Activated CD4-positive, alpha-beta memory T cell treated with anti-CD3 and anti-CD28 coated beads for 36 hours (primary cell): ENCODE measurements around the gene GSC2. TPM values are rescaled to one million over a fixed set of nuclear protein-coding genes. Genes with fewer than 3 reads are reported as not detected.

Source experiments
- CTCF ChIA-PET: fragments of 350-600 bp; sonication (Branson Sonifier 250); formaldehyde crosslinking; loops from one replicate; lab custom pipeline; 2021; ENCODE audit warnings: antibody characterized with exemption, inconsistent platforms; lab: Charles Lee
- POLR2A ChIA-PET: fragments of 350-600 bp; sonication (Branson Sonifier 250); formaldehyde crosslinking; loops from one replicate; lab custom pipeline; 2021; ENCODE audit warnings: antibody characterized with exemption; lab: Charles Lee
- DNase-seq: peaks from one replicate; pipeline ENCODE4 v3.0.0-alpha.2; 2020
- H3K27ac Mint-ChIP-seq: one replicate; pipeline ENCODE4 v1.8.0; 2021; ENCODE audit warnings: mixed read lengths
- H3K27me3 Mint-ChIP-seq: one replicate; pipeline ENCODE4 v1.8.0; 2021; ENCODE audit warnings: mixed read lengths
- H3K36me3 Mint-ChIP-seq: one replicate; pipeline ENCODE4 v1.8.0; 2021; ENCODE audit warnings: mixed read lengths
- H3K4me1 Mint-ChIP-seq: one replicate; pipeline ENCODE4 v1.8.0; 2021; ENCODE audit warnings: low read depth, mixed read lengths
- H3K4me3 Mint-ChIP-seq: one replicate; pipeline ENCODE4 v1.8.0; 2021; ENCODE audit warnings: mild to moderate bottlenecking, mixed read lengths
- H3K9me3 Mint-ChIP-seq: one replicate; pipeline ENCODE4 v1.8.0; 2021; ENCODE audit warnings: mixed read lengths
- intact Hi-C: fragments of 100-400 bp; cut with micrococcal nuclease; formaldehyde crosslinking; loops from one replicate; pipeline ENCODE4 v1.15.1; 2023
- total RNA-seq, 2 experiments: library from RNA; stranded (reverse); gene quantifications; one replicate each; pipeline ENCODE4 v1.2.3, GENCODE V29; 2021

Gene GSC2
- total RNA-seq, 2 experiments from 2014 or later = not detected

GRCh38 chr22:19176175-19176643, 26.1 kb upstream of the GSC2 start:
- Mint-ChIP-seq H3K4me1 (peaks cover 34% of the 10 kb centered on the region), H3K4me3 (no peak overlapping the region), H3K9me3 (no peaks in the 10 kb centered on the region), H3K27me3 (no peaks in the 10 kb centered on the region), H3K27ac (no peak overlapping the region), H3K36me3 (no peaks in the 10 kb centered on the region)
- no peak for DNase-seq
- CTCF ChIA-PET = interaction anchor here (0.5 to 4.2 kb wide), 2 partner anchors 30 to 188 kb away, joined by 3 to 22 read pairs; partner anchors contain the start of gene ESS2
- intact Hi-C loops = loop anchor here (5.0 kb wide), 1 partner anchor 69 kb away; no protein-coding TSS in a partner anchor
- POLR2A ChIA-PET = no interaction called here

- intact Hi-C loops = loop anchor here (5.0 kb wide), 1 partner anchor 68 kb away; no protein-coding TSS in a partner anchor
- no peaks in the 10 kb centered on the region for H3K27me3 Mint-ChIP-seq
- no peaks in the 10 kb centered on the region for H3K36me3 Mint-ChIP-seq
- CTCF ChIA-PET = no interaction called here
- POLR2A ChIA-PET = no interaction called here
- peak overlapping the region; percentile 20 for H3K4me3 Mint-ChIP-seq
- no peaks in the 10 kb centered on the region for H3K9me3 Mint-ChIP-seq
- H3K27ac Mint-ChIP-seq = no peak overlapping the region
- no peak for DNase-seq
- H3K4me1 Mint-ChIP-seq = peaks cover 34% of the 10 kb centered on the region
Measured at GRCh38 chr22:19175602-19176174, 25.6 kb upstream of the GSC2 start.

- ChIA-PET POLR2A (interaction anchor here (0.9 kb wide), 1 partner anchor 31 kb away, joined by 4 read pairs; the partner anchor contains the start of gene ESS2), CTCF (no interaction called here)
- Mint-ChIP-seq H3K4me3 (no peak overlapping the region), H3K9me3 (no peaks in the 10 kb centered on the region), H3K4me1 (peaks cover 40% of the 10 kb centered on the region), H3K27ac (no peak overlapping the region), H3K27me3 (peaks cover 4% of the 10 kb centered on the region), H3K36me3 (no peaks in the 10 kb centered on the region)
- no peak for DNase-seq
- intact Hi-C loops = loop anchor here (5.0 kb wide), 1 partner anchor 68 kb away; no protein-coding TSS in a partner anchor
Measured at GRCh38 chr22:19175026-19175601, 25.0 kb upstream of the GSC2 start.

- Mint-ChIP-seq H3K27me3 (peaks cover 7% of the 10 kb centered on the region), H3K4me3 (no peak overlapping the region), H3K9me3 (no peaks in the 10 kb centered on the region), H3K27ac (no peak overlapping the region), H3K4me1 (peaks cover 43% of the 10 kb centered on the region), H3K36me3 (no peaks in the 10 kb centered on the region)
- no peak for DNase-seq
- POLR2A ChIA-PET = interaction anchor here (0.9 to 1.0 kb wide), 2 partner anchors 27 to 30 kb away, joined by 3 to 4 read pairs; partner anchors contain the start of gene ESS2
- CTCF ChIA-PET = interaction anchor here (1.1 kb wide), 1 partner anchor 30 kb away, joined by 3 read pairs; the partner anchor contains the start of gene ESS2
- intact Hi-C loops = loop anchor here (5.0 kb wide), 1 partner anchor 67 kb away; no protein-coding TSS in a partner anchor
Measured at GRCh38 chr22:19174106-19175025, 24.3 kb upstream of the GSC2 start.

GRCh38 chr22:19173047-19174035, 23.2 kb upstream of the GSC2 start:
- no peak for DNase-seq
- Mint-ChIP-seq H3K9me3 (no peaks in the 10 kb centered on the region), H3K4me1 (peaks cover 45% of the 10 kb centered on the region), H3K27ac (peak overlapping the region; percentile 82), H3K4me3 (peak overlapping the region; percentile 82), H3K27me3 (peaks cover 15% of the 10 kb centered on the region), H3K36me3 (no peaks in the 10 kb centered on the region)
- ChIA-PET POLR2A (interaction anchor here (1.0 kb wide), 1 partner anchor 26 kb away, joined by 3 read pairs; no protein-coding TSS in a partner anchor), CTCF (interaction anchor here (1.1 kb wide), 1 partner anchor 29 kb away, joined by 3 read pairs; the partner anchor contains the start of gene ESS2)
- intact Hi-C loops = no loop called here

- H3K4me1 Mint-ChIP-seq = peaks cover 45% of the 10 kb centered on the region
- ChIA-PET CTCF (no interaction called here), POLR2A (no interaction called here)
- peak overlapping the region; percentile 82 for H3K4me3 Mint-ChIP-seq
- no peaks in the 10 kb centered on the region for H3K9me3 Mint-ChIP-seq
- H3K36me3 Mint-ChIP-seq = no peaks in the 10 kb centered on the region
- H3K27me3 Mint-ChIP-seq = peaks cover 20% of the 10 kb centered on the region
- peak overlapping the region; percentile 82 for H3K27ac Mint-ChIP-seq
- DNase-seq = no peak
- intact Hi-C loops = no loop called here
Measured at GRCh38 chr22:19172213-19173046, 22.3 kb upstream of the GSC2 start.

GRCh38 chr22:19169947-19170318, 19.8 kb upstream of the GSC2 start:
- ChIA-PET CTCF (interaction anchor here (1.9 kb wide), 1 partner anchor 9 kb away, joined by 6 read pairs; the partner anchor contains the start of gene SLC25A1), POLR2A (interaction anchor here (0.6 kb wide), 1 partner anchor 93 kb away, joined by 3 read pairs; no protein-coding TSS in a partner anchor)
- no peaks in the 10 kb centered on the region for H3K9me3 Mint-ChIP-seq
- no peak for DNase-seq
- H3K36me3 Mint-ChIP-seq = no peaks in the 10 kb centered on the region
- peaks cover 35% of the 10 kb centered on the region for H3K4me1 Mint-ChIP-seq
- no peak overlapping the region for H3K27ac Mint-ChIP-seq
- H3K4me3 Mint-ChIP-seq = peak overlapping the region; percentile 82
- intact Hi-C loops = no loop called here
- H3K27me3 Mint-ChIP-seq = peaks cover 27% of the 10 kb centered on the region

GRCh38 chr22:19169002-19169946, 19.2 kb upstream of the GSC2 start:
- Mint-ChIP-seq H3K27me3 (peaks cover 29% of the 10 kb centered on the region), H3K4me1 (peaks cover 35% of the 10 kb centered on the region), H3K36me3 (no peaks in the 10 kb centered on the region), H3K27ac (no peak overlapping the region), H3K9me3 (no peaks in the 10 kb centered on the region), H3K4me3 (peak overlapping the region; percentile 29)
- ChIA-PET CTCF (interaction anchor here (1.9 kb wide), 1 partner anchor 10 kb away, joined by 6 read pairs; the partner anchor contains the start of gene SLC25A1), POLR2A (interaction anchor here (0.6 kb wide), 1 partner anchor 94 kb away, joined by 3 read pairs; no protein-coding TSS in a partner anchor)
- intact Hi-C loops = no loop called here
- DNase-seq = no peak

GRCh38 chr22:19168088-19168890, 18.2 kb upstream of the GSC2 start:
- Mint-ChIP-seq H3K36me3 (no peaks in the 10 kb centered on the region), H3K27me3 (peaks cover 31% of the 10 kb centered on the region), H3K9me3 (no peaks in the 10 kb centered on the region), H3K4me1 (peaks cover 31% of the 10 kb centered on the region), H3K4me3 (no peak overlapping the region), H3K27ac (no peak overlapping the region)
- DNase-seq = no peak
- POLR2A ChIA-PET = interaction anchor here (1.1 kb wide), 1 partner anchor 10 kb away, joined by 3 read pairs; the partner anchor contains the start of gene SLC25A1
- CTCF ChIA-PET = interaction anchor here (0.9 to 1.9 kb wide), 2 partner anchors 11 to 19 kb away, joined by 3 to 6 read pairs; partner anchors contain the start of genes GSC2 and SLC25A1
- intact Hi-C loops = no loop called here
